Measurements from ENCODE around the gene RPEL1. TPM values are rescaled to one million over a fixed set of nuclear protein-coding genes. Genes with fewer than 3 reads are reported as not detected.
"Not testable (repeated sequence)": the region's sequence is repeated elsewhere in the genome, so short reads cannot be mapped to it uniquely, and the experiment has no call there.

RPEL1 gene
- total RNA-seq, 6 experiments from 2014 or later = 0.14 TPM; not detected in 5

- peaks cover 24% of the 10 kb centered on the region for H3K36me3 Mint-ChIP-seq (ENCODE audit: low read depth)
- H3K27me3 Mint-ChIP-seq (ENCODE audit: insufficient read depth) = no peaks in the 10 kb centered on the region
- H3K4me1 Mint-ChIP-seq (ENCODE audit: low read depth) = peaks cover 16% of the 10 kb centered on the region
- no peak overlapping the region; the same call in 1 of the 2 replicates for H3K27ac Mint-ChIP-seq
- H3K9me3 Mint-ChIP-seq = peaks cover 13% of the 10 kb centered on the region
- DNase-seq = no peak
- H3K4me3 Mint-ChIP-seq = no peak overlapping the region
- no peak for TF ChIP-seq CTCF (IDR thresholded peaks at IDR 0.05)
Measured at GRCh38 chr10:103215601-103216000, 30.1 kb upstream of the RPEL1 start.

GRCh38 chr10:103216362-103216761 is 29.3 kb upstream of the RPEL1 start:
- peaks cover 24% of the 10 kb centered on the region for H3K36me3 Mint-ChIP-seq (ENCODE audit: low read depth)
- H3K4me3 Mint-ChIP-seq = 0 out of 2 replicates have a peak overlapping the region, but pooled peaks have one; percentile 0
- not testable (repeated sequence) for DNase-seq; H3K27me3 Mint-ChIP-seq (ENCODE audit: insufficient read depth)
- H3K27ac Mint-ChIP-seq = peak overlapping the region; percentile 1
- peaks cover 13% of the 10 kb centered on the region for H3K9me3 Mint-ChIP-seq
- H3K4me1 Mint-ChIP-seq (ENCODE audit: low read depth) = peaks cover 16% of the 10 kb centered on the region

- H3K27me3 Mint-ChIP-seq (ENCODE audit: insufficient read depth) = no peaks in the 10 kb centered on the region
- no peak overlapping the region for H3K27ac Mint-ChIP-seq
- H3K4me3 Mint-ChIP-seq = no peak overlapping the region
- H3K4me1 Mint-ChIP-seq (ENCODE audit: low read depth) = peaks cover 25% of the 10 kb centered on the region
- H3K9me3 Mint-ChIP-seq = peaks cover 10% of the 10 kb centered on the region
- no peak for DNase-seq
- H3K36me3 Mint-ChIP-seq (ENCODE audit: low read depth) = peaks cover 17% of the 10 kb centered on the region
- TF ChIP-seq CTCF (IDR thresholded peaks at IDR 0.05) = no peak
Measured at GRCh38 chr10:103224133-103224532, 21.6 kb upstream of the RPEL1 start.

GRCh38 chr10:103224721-103225120 is 21.0 kb upstream of the RPEL1 start:
- not testable (repeated sequence) for H3K4me3 Mint-ChIP-seq; H3K27ac Mint-ChIP-seq; DNase-seq; H3K27me3 Mint-ChIP-seq (ENCODE audit: insufficient read depth)
- Mint-ChIP-seq H3K9me3 (peaks cover 10% of the 10 kb centered on the region), H3K36me3 (ENCODE audit: low read depth) (peaks cover 17% of the 10 kb centered on the region), H3K4me1 (ENCODE audit: low read depth) (peaks cover 31% of the 10 kb centered on the region)

- TF ChIP-seq CTCF (IDR thresholded peaks at IDR 0.05) = no peak
- H3K36me3 Mint-ChIP-seq (ENCODE audit: low read depth) = peaks cover 17% of the 10 kb centered on the region
- H3K27me3 Mint-ChIP-seq (ENCODE audit: insufficient read depth) = no peaks in the 10 kb centered on the region
- H3K9me3 Mint-ChIP-seq = peaks cover 10% of the 10 kb centered on the region
- H3K4me1 Mint-ChIP-seq (ENCODE audit: low read depth) = peaks cover 43% of the 10 kb centered on the region
- DNase-seq = no peak
- H3K4me3 Mint-ChIP-seq = no peak overlapping the region
- 0 out of 2 replicates have a peak overlapping the region, but pooled peaks have one; percentile 22 for H3K27ac Mint-ChIP-seq
Measured at GRCh38 chr10:103225939-103226338, 19.7 kb upstream of the RPEL1 start.

- Mint-ChIP-seq H3K9me3 (peaks cover 10% of the 10 kb centered on the region), H3K4me1 (ENCODE audit: low read depth) (peaks cover 58% of the 10 kb centered on the region), H3K27ac (no peak overlapping the region), H3K27me3 (ENCODE audit: insufficient read depth) (no peaks in the 10 kb centered on the region), H3K36me3 (ENCODE audit: low read depth) (peaks cover 14% of the 10 kb centered on the region), H3K4me3 (no peak overlapping the region)
- no peak for TF ChIP-seq CTCF (IDR thresholded peaks at IDR 0.05)
- no peak for DNase-seq
Measured at GRCh38 chr10:103227416-103227815, 18.3 kb upstream of the RPEL1 start.

Data from HFFc6 (cell line).